MG63 (cell line): ENCODE results near the gene PDE4D. TPM values are rescaled to one million over a fixed set of nuclear protein-coding genes. Genes with fewer than 3 reads are reported as not detected.

ENCODE experiments used
- DNase-seq: peaks from one replicate; pipeline ENCODE4 v3.0.0-alpha.2; 2020
- H3K27me3 ChIP-seq: fragments of 250-450 bp; sonication (Bioruptor Pico); 2 replicates; pipeline ENCODE4 v1.5.1; 2020; ENCODE audit warnings: mild to moderate bottlenecking, moderate library complexity
- H3K36me3 ChIP-seq: fragments of 250-450 bp; sonication (Bioruptor Pico); 2 replicates; pipeline ENCODE4 v1.5.1; 2020; ENCODE audit warnings: mild to moderate bottlenecking, moderate library complexity
- H3K4me3 ChIP-seq: fragments of 250-450 bp; sonication (Bioruptor Pico); 2 replicates; pipeline ENCODE4 v1.5.1; 2020; ENCODE audit warnings: mild to moderate bottlenecking, moderate library complexity
- H3K9me3 ChIP-seq: fragments of 250-450 bp; sonication (Bioruptor Pico); 2 replicates; pipeline ENCODE4 v1.5.1; 2020; ENCODE audit warnings: mild to moderate bottlenecking, moderate library complexity
- total RNA-seq: library from RNA; depleted of rRNA; stranded (reverse); fragments of >200 nt; shearing (Covaris generic); gene quantifications from 2 replicates; pipeline ENCODE4 v1.2.3, GENCODE V29; 2014; ENCODE audit warnings: low replicate concordance

Gene PDE4D
- total RNA-seq, 1 experiment from 2014 or later = 3.1 TPM

- Histone ChIP-seq H3K27me3 (no peaks in the 10 kb centered on the region), H3K9me3 (no peaks in the 10 kb centered on the region), H3K36me3 (no peaks in the 10 kb centered on the region), H3K4me3 (no peak overlapping the region)
- no peak for DNase-seq
These were observed 396.3 kb downstream of the PDE4D start for GRCh38 chr5:59497207-59497606.

- Histone ChIP-seq H3K4me3 (no peak overlapping the region), H3K36me3 (no peaks in the 10 kb centered on the region), H3K27me3 (no peaks in the 10 kb centered on the region), H3K9me3 (no peaks in the 10 kb centered on the region)
- DNase-seq = no peak
These were observed 396.9 kb downstream of the PDE4D start for GRCh38 chr5:59496524-59497134.

DNA sequence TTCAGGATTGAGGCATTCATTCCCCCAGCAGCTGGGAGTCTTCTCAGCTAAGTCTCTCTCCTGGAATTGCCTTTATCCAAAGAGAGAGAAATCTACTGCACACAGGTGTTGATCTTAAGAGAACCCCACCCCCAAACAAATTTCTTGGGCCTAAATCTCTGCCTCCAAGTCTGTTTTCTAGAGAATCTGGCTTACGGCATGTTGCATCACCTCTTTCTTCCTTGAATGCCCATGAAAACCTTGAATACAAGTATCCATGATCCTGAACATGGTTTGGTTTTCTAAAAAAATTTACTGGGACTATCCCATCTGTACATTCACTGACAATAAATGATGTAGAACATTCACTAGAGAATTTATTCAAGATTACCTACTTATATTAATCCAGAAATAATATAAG, 401.6 kb downstream of the PDE4D start:
- DNase-seq = no peak
- no peaks in the 10 kb centered on the region for H3K9me3 ChIP-seq
- H3K27me3 ChIP-seq = no peaks in the 10 kb centered on the region
- no peaks in the 10 kb centered on the region for H3K36me3 ChIP-seq
- no peak overlapping the region for H3K4me3 ChIP-seq

GRCh38 chr5:59489551-59489950, 404.0 kb downstream of the PDE4D start:
- Histone ChIP-seq H3K9me3 (no peaks in the 10 kb centered on the region), H3K36me3 (no peaks in the 10 kb centered on the region)
- DNase-seq = no peak

GRCh38 chr5:59487772-59488729, 405.5 kb downstream of the PDE4D start:
- no peaks in the 10 kb centered on the region for H3K36me3 ChIP-seq
- no peak for DNase-seq
- H3K9me3 ChIP-seq = no peaks in the 10 kb centered on the region
- H3K27me3 ChIP-seq = no peaks in the 10 kb centered on the region
- H3K4me3 ChIP-seq = no peak overlapping the region

More at GRCh38 chr5:59489551-59489950, 404.0 kb downstream of the PDE4D start:
- Histone ChIP-seq H3K27me3 (no peaks in the 10 kb centered on the region), H3K4me3 (no peak overlapping the region)

- H3K4me3 ChIP-seq = no peak overlapping the region
- no peaks in the 10 kb centered on the region for H3K36me3 ChIP-seq
- no peak for DNase-seq
- H3K9me3 ChIP-seq = no peaks in the 10 kb centered on the region
- H3K27me3 ChIP-seq = no peaks in the 10 kb centered on the region
These were observed 406.3 kb downstream of the PDE4D start for GRCh38 chr5:59487068-59487686.

DNA sequence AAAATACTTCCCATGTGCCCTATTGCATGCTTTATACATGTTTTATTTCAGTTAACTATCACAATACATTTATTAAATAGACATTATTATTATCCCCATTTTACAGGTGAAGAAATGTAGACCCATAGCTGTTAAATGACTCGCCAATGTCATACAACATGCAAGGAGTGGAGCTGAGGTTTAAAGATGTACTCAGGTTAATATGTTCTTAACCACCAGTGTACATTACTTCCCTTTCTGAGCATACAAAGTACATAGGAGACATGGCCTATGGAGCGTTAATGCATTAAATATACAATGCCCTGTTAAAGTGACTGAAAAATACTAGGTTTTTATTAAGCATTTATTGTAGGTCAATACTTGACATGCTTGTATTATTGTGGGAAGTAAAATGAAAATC, 407.0 kb downstream of the PDE4D start:
- Histone ChIP-seq H3K36me3 (no peaks in the 10 kb centered on the region), H3K27me3 (no peaks in the 10 kb centered on the region), H3K9me3 (no peaks in the 10 kb centered on the region), H3K4me3 (no peak overlapping the region)
- DNase-seq = no peak

- no peaks in the 10 kb centered on the region for H3K36me3 ChIP-seq
- no peak overlapping the region for H3K4me3 ChIP-seq
- no peaks in the 10 kb centered on the region for H3K9me3 ChIP-seq
- H3K27me3 ChIP-seq = no peaks in the 10 kb centered on the region
- no peak for DNase-seq
These were observed 407.7 kb downstream of the PDE4D start for GRCh38 chr5:59485629-59486439.

DNA sequence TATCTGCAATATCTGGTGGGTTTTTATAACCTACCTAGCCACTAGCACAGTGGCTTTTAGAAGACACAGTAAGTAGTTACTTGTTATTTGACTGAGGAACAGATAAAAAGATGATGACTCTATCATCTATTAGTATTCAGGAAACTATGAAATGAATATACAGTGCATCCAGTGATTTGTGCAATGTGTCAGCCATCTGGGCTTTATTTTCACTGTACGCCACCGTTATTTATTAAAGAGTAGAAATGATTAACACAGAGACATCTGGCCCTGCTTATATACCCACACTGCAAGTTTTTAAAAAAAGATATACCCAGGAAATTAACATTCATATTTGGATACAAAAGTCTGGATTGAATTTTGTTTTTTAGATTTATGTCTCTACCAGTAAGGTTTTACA, 408.4 kb downstream of the PDE4D start:
- Histone ChIP-seq H3K36me3 (no peaks in the 10 kb centered on the region), H3K9me3 (no peaks in the 10 kb centered on the region), H3K27me3 (no peaks in the 10 kb centered on the region), H3K4me3 (no peak overlapping the region)
- DNase-seq = no peak

- no peak for DNase-seq
- Histone ChIP-seq H3K9me3 (no peaks in the 10 kb centered on the region), H3K4me3 (no peak overlapping the region), H3K36me3 (no peaks in the 10 kb centered on the region), H3K27me3 (no peaks in the 10 kb centered on the region)
These were observed 408.9 kb downstream of the PDE4D start for GRCh38 chr5:59484618-59485017.

DNA sequence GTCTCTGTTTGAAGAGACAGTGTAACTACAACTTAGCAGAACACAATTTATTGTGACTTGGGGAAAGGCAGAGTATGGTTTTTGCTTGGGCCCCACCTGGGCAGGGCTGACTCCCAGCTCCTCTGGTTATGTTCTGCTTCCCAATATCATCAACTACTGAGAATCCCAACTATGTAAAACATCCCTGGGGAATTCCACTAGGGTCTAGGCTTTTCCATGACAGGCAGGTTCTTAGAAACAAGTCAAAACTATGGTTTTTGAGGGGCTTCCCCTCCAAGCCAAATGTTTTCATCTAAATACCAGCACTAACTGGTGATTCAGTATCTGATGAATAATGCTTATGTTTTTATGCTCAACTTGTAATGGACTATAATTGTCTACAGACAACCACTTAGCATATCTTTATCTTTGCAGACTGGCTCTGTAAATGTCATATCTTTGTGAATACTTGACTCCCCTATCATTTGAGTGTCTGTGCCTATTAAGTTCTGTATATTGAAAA, 409.5 kb downstream of the PDE4D start:
- no peaks in the 10 kb centered on the region for H3K9me3 ChIP-seq
- no peak overlapping the region for H3K4me3 ChIP-seq
- DNase-seq = no peak
- H3K27me3 ChIP-seq = no peaks in the 10 kb centered on the region
- H3K36me3 ChIP-seq = no peaks in the 10 kb centered on the region

DNA sequence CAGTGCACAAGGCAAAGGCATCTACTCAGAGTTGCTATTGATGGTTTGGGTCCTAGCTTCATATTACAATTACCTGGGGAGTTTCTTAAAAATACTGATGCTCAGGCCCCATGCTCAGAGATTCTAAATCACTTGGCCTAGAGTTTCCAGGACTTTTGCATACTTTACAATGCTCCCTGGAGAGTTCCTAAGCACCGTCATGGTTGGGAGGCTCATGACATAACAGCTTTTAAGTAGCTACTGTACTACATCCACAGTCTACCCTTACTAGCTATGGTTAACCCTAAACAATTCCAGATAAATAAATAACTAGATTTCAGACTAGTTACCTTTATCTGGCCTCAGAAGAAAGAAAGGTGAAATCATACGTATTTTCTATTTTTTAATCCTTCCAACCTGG, 414.4 kb downstream of the PDE4D start:
- Histone ChIP-seq H3K27me3 (no peaks in the 10 kb centered on the region), H3K9me3 (no peaks in the 10 kb centered on the region)

GRCh38 chr5:59474324-59474723, 419.2 kb downstream of the PDE4D start:
- H3K4me3 ChIP-seq = no peak overlapping the region
- H3K27me3 ChIP-seq = no peaks in the 10 kb centered on the region
- no peak for DNase-seq
- H3K9me3 ChIP-seq = no peaks in the 10 kb centered on the region
- no peaks in the 10 kb centered on the region for H3K36me3 ChIP-seq

More for the DNA sequence above, 414.4 kb downstream of the PDE4D start:
- Histone ChIP-seq H3K36me3 (no peaks in the 10 kb centered on the region), H3K4me3 (no peak overlapping the region)
- no peak for DNase-seq

DNA sequence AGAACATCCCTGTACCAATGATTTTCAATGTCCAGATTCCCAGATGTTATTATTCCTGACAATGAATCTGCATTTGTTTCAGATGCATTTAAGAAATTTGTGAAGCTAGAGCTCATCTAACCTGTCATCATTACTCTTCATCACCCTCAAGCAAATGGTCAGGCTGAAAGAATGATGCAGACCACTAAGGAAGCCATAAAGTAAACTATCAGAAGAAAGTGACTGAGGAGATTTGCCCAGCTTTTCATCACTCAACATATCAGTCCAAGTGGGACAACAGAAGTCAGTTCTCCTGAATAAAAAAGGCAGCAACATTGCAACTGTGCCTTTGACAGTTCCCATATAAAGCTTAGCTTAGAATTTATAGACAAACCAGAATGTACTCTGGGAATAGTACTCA, 419.9 kb downstream of the PDE4D start:
- no peaks in the 10 kb centered on the region for H3K9me3 ChIP-seq
- DNase-seq = no peak
- H3K27me3 ChIP-seq = no peaks in the 10 kb centered on the region
- H3K36me3 ChIP-seq = no peaks in the 10 kb centered on the region
- H3K4me3 ChIP-seq = no peak overlapping the region

DNA sequence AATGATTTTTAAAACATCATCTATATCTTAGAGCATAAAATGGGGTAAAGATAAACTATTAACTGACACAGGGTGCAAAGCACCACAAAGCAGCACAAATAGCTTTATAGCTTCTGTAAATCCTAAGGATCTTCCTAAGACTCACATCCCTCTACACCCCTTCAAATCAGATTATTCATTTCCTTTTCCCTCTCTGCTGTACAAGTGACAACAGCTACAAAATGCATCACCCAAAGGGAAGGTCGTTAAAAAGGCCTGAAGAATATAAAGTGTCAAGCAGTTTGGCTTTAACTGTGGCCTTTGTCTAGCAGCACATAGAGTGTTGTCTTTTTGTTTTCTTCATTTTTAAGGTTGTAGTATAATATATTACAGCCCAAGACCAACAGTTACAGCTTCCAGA, 422.1 kb downstream of the PDE4D start:
- H3K9me3 ChIP-seq = no peaks in the 10 kb centered on the region
- no peak for DNase-seq
- H3K36me3 ChIP-seq = no peaks in the 10 kb centered on the region
- H3K4me3 ChIP-seq = no peak overlapping the region
- no peaks in the 10 kb centered on the region for H3K27me3 ChIP-seq

DNA sequence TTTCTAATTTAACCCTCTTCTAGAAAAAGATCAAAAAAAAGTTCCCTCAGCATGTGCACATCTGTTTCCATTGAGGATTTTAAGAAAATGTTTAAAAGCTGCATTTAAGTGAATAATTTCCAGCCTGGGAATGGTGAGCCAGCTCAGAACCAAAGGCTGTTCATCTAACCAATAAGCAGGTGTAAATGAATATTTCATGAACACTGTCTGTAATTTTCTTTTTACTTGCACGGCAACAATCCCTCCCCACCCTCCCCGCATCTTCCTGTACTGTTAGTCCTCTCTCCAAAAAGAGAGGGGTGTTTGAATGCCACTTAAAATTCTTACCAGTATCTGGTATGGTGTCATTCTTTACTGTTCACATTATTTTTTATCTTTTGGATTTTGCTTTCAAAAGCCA, 425.6 kb downstream of the PDE4D start:
- no peak for DNase-seq
- H3K36me3 ChIP-seq = no peaks in the 10 kb centered on the region
- no peaks in the 10 kb centered on the region for H3K27me3 ChIP-seq
- no peaks in the 10 kb centered on the region for H3K9me3 ChIP-seq
- H3K4me3 ChIP-seq = no peak overlapping the region

DNA sequence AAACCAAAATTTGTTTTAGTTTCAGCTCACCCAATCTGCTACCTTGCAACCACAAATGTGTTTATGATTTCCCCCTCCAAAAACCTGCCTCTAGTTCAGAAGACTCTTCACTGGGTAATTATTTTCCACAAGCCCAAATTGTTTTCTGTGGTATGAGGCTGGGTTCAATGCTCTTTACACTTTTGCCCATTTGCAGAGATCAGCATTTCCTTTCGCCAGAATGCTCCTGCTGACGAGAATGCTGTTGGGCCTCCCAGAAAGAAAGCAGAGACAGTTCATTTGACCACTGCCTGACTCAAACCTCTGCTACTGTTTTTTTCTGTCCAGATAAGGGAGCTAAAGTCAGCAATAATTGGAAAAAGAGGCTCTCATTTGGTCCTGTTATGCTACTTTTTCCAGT, 427.3 kb downstream of the PDE4D start:
- Histone ChIP-seq H3K4me3 (no peak overlapping the region), H3K27me3 (no peaks in the 10 kb centered on the region), H3K36me3 (no peaks in the 10 kb centered on the region), H3K9me3 (no peaks in the 10 kb centered on the region)
- DNase-seq = no peak
